WTC11 (cell line): ENCODE results near the gene PI3. TPM values are rescaled to one million over a fixed set of nuclear protein-coding genes. Genes with fewer than 3 reads are reported as not detected.

Source experiments
- ATAC-seq: fragments of 200-7000 bp; cut with Tn5 transposase; 2 replicates; pipeline ENCODE4 v1.10.0; 2021; ENCODE audit warnings: mild to moderate bottlenecking, moderate library complexity
- CTCF ChIA-PET: fragments of 300-600 bp; sonication (Branson Sonifier 250); formaldehyde crosslinking; loops from one replicate; lab custom pipeline; 2021; ENCODE audit warnings: antibody characterized with exemption; lab: Charles Lee
- POLR2A ChIA-PET: fragments of 350-600 bp; sonication (Branson Sonifier 250); formaldehyde crosslinking; loops from one replicate; lab custom pipeline; 2021; ENCODE audit warnings: antibody characterized with exemption; lab: Charles Lee
- DNase-seq: peaks from one replicate; pipeline ENCODE4 v3.0.0; 2021; ENCODE audit warnings: low spot score
- H3K27ac Mint-ChIP-seq: 2 replicates; pipeline ENCODE4 v1.8.0; 2021; ENCODE audit warnings: mixed read lengths
- H3K27me3 Mint-ChIP-seq: 2 replicates; pipeline ENCODE4 v1.8.0; 2021; ENCODE audit warnings: low read depth, mild to moderate bottlenecking, moderate library complexity, mixed read lengths
- H3K36me3 Mint-ChIP-seq: 2 replicates; pipeline ENCODE4 v1.8.0; 2021; ENCODE audit warnings: mixed read lengths
- H3K4me1 Mint-ChIP-seq: 2 replicates; pipeline ENCODE4 v1.8.0; 2022; ENCODE audit warnings: mixed read lengths
- H3K4me3 Mint-ChIP-seq: 2 replicates; pipeline ENCODE4 v1.8.0; 2021; ENCODE audit warnings: mild to moderate bottlenecking, moderate library complexity, mixed read lengths
- H3K9me3 Mint-ChIP-seq: 2 replicates; pipeline ENCODE4 v1.8.0; 2021; ENCODE audit warnings: mixed read lengths
- CBFB ChIP-seq: sonication (generic); formaldehyde crosslinking; IDR thresholded peaks from 2 replicates; pipeline ENCODE4 v1.8.1; 2022; ENCODE audit warnings: mild to moderate bottlenecking, low read depth, missing genetic modification reagents
- CDX4 ChIP-seq: fragments of 250-450 bp; sonication (Bioruptor Pico); IDR thresholded peaks from 2 replicates; pipeline ENCODE4 v1.9.0; 2021; ENCODE audit warnings: moderate library complexity, mild to moderate bottlenecking, inconsistent platforms, borderline replicate concordance
- E2F1 ChIP-seq: sonication (generic); formaldehyde crosslinking; IDR thresholded peaks from 2 replicates; pipeline ENCODE4 v1.8.0; 2022; ENCODE audit warnings: mild to moderate bottlenecking, missing genetic modification reagents
- E2F5 ChIP-seq: sonication (generic); formaldehyde crosslinking; IDR thresholded peaks from 2 replicates; pipeline ENCODE4 v1.8.1; 2022; ENCODE audit warnings: mild to moderate bottlenecking, moderate library complexity, missing genetic modification reagents
- ELF4 ChIP-seq: sonication (generic); formaldehyde crosslinking; IDR thresholded peaks from 2 replicates; pipeline ENCODE4 v1.8.1; 2022; ENCODE audit warnings: low read depth, mild to moderate bottlenecking, moderate library complexity, missing genetic modification reagents
- FOXP1 ChIP-seq: sonication (generic); formaldehyde crosslinking; IDR thresholded peaks from 2 replicates; pipeline ENCODE4 v1.8.0; 2022; ENCODE audit warnings: missing genetic modification reagents, mild to moderate bottlenecking, moderate library complexity, borderline replicate concordance
- JAZF1 ChIP-seq: fragments of 250-450 bp; sonication (Bioruptor Pico); IDR thresholded peaks from 2 replicates; pipeline ENCODE4 v1.9.0; 2021; ENCODE audit warnings: moderate library complexity, mild to moderate bottlenecking, inconsistent platforms
- NFE2L1 ChIP-seq: sonication (generic); formaldehyde crosslinking; IDR thresholded peaks from 2 replicates; pipeline ENCODE4 v1.8.1; 2023; ENCODE audit warnings: missing genetic modification reagents
- NR1H2 ChIP-seq: sonication (generic); formaldehyde crosslinking; IDR thresholded peaks from 2 replicates; pipeline ENCODE4 v1.9.0; 2021; ENCODE audit warnings: mild to moderate bottlenecking, moderate library complexity, missing genetic modification reagents
- PRDM15 ChIP-seq: sonication (generic); formaldehyde crosslinking; IDR thresholded peaks from 2 replicates; pipeline ENCODE4 v1.8.0; 2022; ENCODE audit warnings: missing genetic modification reagents
- RELA ChIP-seq: sonication (generic); formaldehyde crosslinking; IDR thresholded peaks from 2 replicates; pipeline ENCODE4 v1.8.1; 2022; ENCODE audit warnings: missing genetic modification reagents, mild to moderate bottlenecking, borderline replicate concordance
- SP1 ChIP-seq: sonication (generic); formaldehyde crosslinking; conservative IDR thresholded peaks from 2 replicates; pipeline ENCODE4 v1.8.1; 2022; ENCODE audit warnings: missing genetic modification reagents
- TEAD1 ChIP-seq: sonication (generic); formaldehyde crosslinking; IDR thresholded peaks from 2 replicates; pipeline ENCODE4 v1.8.0; 2022; ENCODE audit warnings: mild to moderate bottlenecking, missing genetic modification reagents
- TEAD4 ChIP-seq: sonication (generic); formaldehyde crosslinking; IDR thresholded peaks from 2 replicates; pipeline ENCODE4 v1.8.0; 2022; ENCODE audit warnings: mild to moderate bottlenecking, missing genetic modification reagents
- ZNF138 ChIP-seq: sonication (generic); formaldehyde crosslinking; conservative IDR thresholded peaks from 2 replicates; pipeline ENCODE4 v1.8.1; 2022; ENCODE audit warnings: mild to moderate bottlenecking, moderate library complexity, missing genetic modification reagents
- ZNF219 ChIP-seq: sonication (generic); formaldehyde crosslinking; IDR thresholded peaks from 2 replicates; pipeline ENCODE4 v1.8.0; 2023; ENCODE audit warnings: missing genetic modification reagents, mild to moderate bottlenecking, borderline replicate concordance
- total RNA-seq: library from RNA; stranded (reverse); gene quantifications from 3 replicates; pipeline ENCODE4 v1.2.3, GENCODE V29; 2021
- TF ChIP-seq, protein P1 (sequence below): sonication (generic); formaldehyde crosslinking; IDR thresholded peaks from 2 replicates; pipeline ENCODE4 v1.8.0; 2022; ENCODE audit warnings: mild to moderate bottlenecking, missing genetic modification reagents
- TF ChIP-seq, protein P2 (sequence below): fragments of 250-450 bp; sonication (Bioruptor Pico); IDR thresholded peaks from 2 replicates; pipeline ENCODE4 v2.1.2; 2022; ENCODE audit warnings: mild to moderate bottlenecking, moderate library complexity
- TF ChIP-seq, protein P3 (sequence below): sonication (generic); formaldehyde crosslinking; conservative IDR thresholded peaks from 2 replicates; pipeline ENCODE4 v1.8.1; 2022; ENCODE audit warnings: mild to moderate bottlenecking, missing genetic modification reagents
- TF ChIP-seq, protein P4 (sequence below): fragments of 250-450 bp; sonication (Bioruptor Pico); IDR thresholded peaks from 2 replicates; pipeline ENCODE4 v1.8.0; 2021; ENCODE audit warnings: mild to moderate bottlenecking

PI3 gene
- total RNA-seq, 1 experiment from 2014 or later: not detected

DNA sequence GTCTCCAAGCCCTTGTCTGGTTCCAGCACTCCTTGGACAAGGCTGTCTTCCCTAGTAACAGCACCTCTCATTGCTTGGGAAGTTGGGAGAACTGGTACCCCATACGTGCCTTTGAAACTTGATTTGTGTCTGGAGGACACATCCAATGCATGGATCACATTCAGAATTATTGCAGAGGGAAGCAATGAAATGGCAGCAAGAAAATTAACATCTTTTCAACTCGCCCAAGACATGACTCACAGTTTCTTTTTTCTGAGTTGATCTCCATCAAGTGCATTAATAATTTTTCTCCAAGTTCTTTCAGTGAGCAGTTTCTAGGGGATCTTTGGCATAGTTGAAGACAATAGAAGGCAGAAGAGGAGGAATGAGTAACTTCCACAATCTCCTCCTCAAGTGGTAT, 22.3 kb upstream of the PI3 start (continued):
- TF ChIP-seq ELF4 (CRISPR knock-in tag) (no peak), NR1H2 (CRISPR knock-in tag) (no peak), ZNF138 (CRISPR knock-in tag) (no peak), JAZF1 (no peak), RELA (no peak), PRDM15 (CRISPR knock-in tag) (no peak), E2F5 (CRISPR knock-in tag) (no peak), TEAD4 (CRISPR knock-in tag) (no peak), CDX4 (no peak), ZNF219 (no peak), CBFB (no peak), SP1 (CRISPR knock-in tag) (no peak)
- TF ChIP-seq, protein P1, sequence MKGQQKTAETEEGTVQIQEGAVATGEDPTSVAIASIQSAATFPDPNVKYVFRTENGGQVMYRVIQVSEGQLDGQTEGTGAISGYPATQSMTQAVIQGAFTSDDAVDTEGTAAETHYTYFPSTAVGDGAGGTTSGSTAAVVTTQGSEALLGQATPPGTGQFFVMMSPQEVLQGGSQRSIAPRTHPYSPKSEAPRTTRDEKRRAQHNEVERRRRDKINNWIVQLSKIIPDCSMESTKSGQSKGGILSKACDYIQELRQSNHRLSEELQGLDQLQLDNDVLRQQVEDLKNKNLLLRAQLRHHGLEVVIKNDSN (CRISPR knock-in tag): no peak

DNA sequence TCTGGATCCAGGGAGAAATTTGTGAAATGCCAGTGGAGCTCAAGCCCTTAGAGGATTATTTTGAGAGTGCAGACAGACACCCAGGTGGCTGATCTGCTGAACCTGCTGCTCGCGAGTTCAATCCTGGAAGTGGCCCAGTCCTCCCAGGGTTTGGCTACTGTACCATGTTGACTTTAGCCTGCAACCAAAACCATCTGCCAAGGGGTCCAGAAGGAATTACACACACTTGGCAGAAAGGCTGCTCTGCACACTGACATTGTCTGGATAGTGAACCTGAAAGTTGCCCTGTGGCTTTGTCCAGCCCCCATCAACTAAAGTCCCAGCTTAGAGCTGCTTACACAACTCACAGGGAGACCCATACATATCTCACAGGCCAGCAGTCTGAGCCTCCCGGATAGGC, 21.6 kb upstream of the PI3 start:
- ChIA-PET CTCF (interaction anchor here (2.5 kb wide), 1 partner anchor 15 kb away, joined by 13 read pairs; no protein-coding TSS in a partner anchor), POLR2A (no interaction called here)
- Mint-ChIP-seq H3K4me3 (no peak overlapping the region), H3K27ac (no peak overlapping the region), H3K4me1 (no peaks in the 10 kb centered on the region), H3K27me3 (peaks cover 40% of the 10 kb centered on the region), H3K9me3 (peaks cover 18% of the 10 kb centered on the region), H3K36me3 (no peaks in the 10 kb centered on the region)
- no peak for DNase-seq
- TF ChIP-seq NR1H2 (CRISPR knock-in tag): no peak
- TF ChIP-seq NFE2L1 (CRISPR knock-in tag): no peak
- TF ChIP-seq FOXP1 (CRISPR knock-in tag): no peak
- ATAC-seq: no peak

GRCh38 chr20:45153752-45154151, 20.9 kb upstream of the PI3 start:
- CTCF ChIA-PET: interaction anchor here (2.5 kb wide), 1 partner anchor 15 kb away, joined by 13 read pairs; no protein-coding TSS in a partner anchor
- Mint-ChIP-seq H3K4me1 (no peaks in the 10 kb centered on the region), H3K36me3 (peaks cover 4% of the 10 kb centered on the region; the same call in 1 of the 2 replicates)
- TF ChIP-seq TEAD1 (no peak), CDX4 (no peak), E2F1 (CRISPR knock-in tag) (no peak)
- TF ChIP-seq, protein P2, sequence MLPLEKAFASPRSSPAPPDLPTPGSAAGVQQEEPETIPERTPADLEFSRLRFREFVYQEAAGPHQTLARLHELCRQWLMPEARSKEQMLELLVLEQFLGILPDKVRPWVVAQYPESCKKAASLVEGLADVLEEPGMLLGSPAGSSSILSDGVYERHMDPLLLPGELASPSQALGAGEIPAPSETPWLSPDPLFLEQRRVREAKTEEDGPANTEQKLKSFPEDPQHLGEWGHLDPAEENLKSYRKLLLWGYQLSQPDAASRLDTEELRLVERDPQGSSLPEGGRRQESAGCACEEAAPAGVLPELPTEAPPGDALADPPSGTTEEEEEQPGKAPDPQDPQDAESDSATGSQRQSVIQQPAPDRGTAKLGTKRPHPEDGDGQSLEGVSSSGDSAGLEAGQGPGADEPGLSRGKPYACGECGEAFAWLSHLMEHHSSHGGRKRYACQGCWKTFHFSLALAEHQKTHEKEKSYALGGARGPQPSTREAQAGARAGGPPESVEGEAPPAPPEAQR (CRISPR knock-in tag): no peak
- TF ChIP-seq, protein P3, sequence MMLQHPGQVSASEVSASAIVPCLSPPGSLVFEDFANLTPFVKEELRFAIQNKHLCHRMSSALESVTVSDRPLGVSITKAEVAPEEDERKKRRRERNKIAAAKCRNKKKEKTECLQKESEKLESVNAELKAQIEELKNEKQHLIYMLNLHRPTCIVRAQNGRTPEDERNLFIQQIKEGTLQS: no peak
- TF ChIP-seq, protein P4, sequence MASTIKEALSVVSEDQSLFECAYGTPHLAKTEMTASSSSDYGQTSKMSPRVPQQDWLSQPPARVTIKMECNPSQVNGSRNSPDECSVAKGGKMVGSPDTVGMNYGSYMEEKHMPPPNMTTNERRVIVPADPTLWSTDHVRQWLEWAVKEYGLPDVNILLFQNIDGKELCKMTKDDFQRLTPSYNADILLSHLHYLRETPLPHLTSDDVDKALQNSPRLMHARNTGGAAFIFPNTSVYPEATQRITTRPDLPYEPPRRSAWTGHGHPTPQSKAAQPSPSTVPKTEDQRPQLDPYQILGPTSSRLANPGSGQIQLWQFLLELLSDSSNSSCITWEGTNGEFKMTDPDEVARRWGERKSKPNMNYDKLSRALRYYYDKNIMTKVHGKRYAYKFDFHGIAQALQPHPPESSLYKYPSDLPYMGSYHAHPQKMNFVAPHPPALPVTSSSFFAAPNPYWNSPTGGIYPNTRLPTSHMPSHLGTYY: no peak

More at GRCh38 chr20:45153752-45154151, 20.9 kb upstream of the PI3 start:
- no peak overlapping the region for H3K4me3 Mint-ChIP-seq
- POLR2A ChIA-PET: no interaction called here
- H3K27me3 Mint-ChIP-seq: peaks cover 41% of the 10 kb centered on the region
- peaks cover 24% of the 10 kb centered on the region for H3K9me3 Mint-ChIP-seq
- DNase-seq (no peak), ATAC-seq (no peak)
- no peak overlapping the region for H3K27ac Mint-ChIP-seq
